DOHH2 (cell line): ENCODE measurements around the gene EHD4.
A peak's percentile ranks its signal among the peaks of the same experiment; 100 is the strongest.

Experiments
- H3F3A ChIP-seq: fragments of 200-600 bp; sonication (generic), shearing (Covaris generic); 2 replicates; pipeline ENCODE4 v1.6.0; 2016; ENCODE audit warnings: antibody characterized with exemption, mild to moderate bottlenecking; ENCODE audit not compliant: control insufficient read depth, insufficient read depth
- H3K27ac ChIP-seq: fragments of 200-600 bp; sonication (generic); 2 replicates; pipeline ENCODE4 v1.5.1; 2014; ENCODE audit warnings: low read depth, mild to moderate bottlenecking, low read length, moderate library complexity
- H3K27me3 ChIP-seq: fragments of 200-600 bp; sonication (generic); 2 replicates; pipeline ENCODE4 v1.6.1; 2014; ENCODE audit warnings: mild to moderate bottlenecking, low read length, mixed read lengths; ENCODE audit not compliant: control insufficient read depth
- H3K36me3 ChIP-seq: fragments of 200-600 bp; sonication (generic); 2 replicates; pipeline ENCODE4 v1.6.1; 2014; ENCODE audit warnings: mild to moderate bottlenecking, low read length, moderate library complexity, mixed read lengths; ENCODE audit not compliant: control insufficient read depth
- H3K4me1 ChIP-seq: fragments of 200-600 bp; sonication (generic); 2 replicates; pipeline ENCODE4 v1.6.1; 2014; ENCODE audit warnings: mild to moderate bottlenecking, low read length, mixed read lengths; ENCODE audit not compliant: control insufficient read depth
- H3K4me2 ChIP-seq: fragments of 200-600 bp; sonication (generic); 2 replicates; pipeline ENCODE4 v1.6.0; 2014; ENCODE audit warnings: mild to moderate bottlenecking, low read length, moderate library complexity
- H3K4me3 ChIP-seq: fragments of 200-600 bp; sonication (generic); 2 replicates; pipeline ENCODE4 v1.5.1; 2014; ENCODE audit warnings: mild to moderate bottlenecking, low read length, mixed read lengths
- H3K79me2 ChIP-seq: fragments of 200-600 bp; sonication (generic); 2 replicates; pipeline ENCODE4 v1.6.1; 2014; ENCODE audit warnings: mild to moderate bottlenecking, low read length, mixed read lengths; ENCODE audit not compliant: control insufficient read depth
- H3K9me2 ChIP-seq: fragments of 200-600 bp; sonication (generic); replicated peaks from 2 replicates; pipeline ENCODE4 v1.6.1; 2014; ENCODE audit warnings: mild to moderate bottlenecking, low read length, mixed read lengths; ENCODE audit not compliant: control insufficient read depth
- H3K9me3 ChIP-seq: fragments of 200-600 bp; sonication (generic); 2 replicates; pipeline ENCODE4 v1.6.1; 2014; ENCODE audit warnings: antibody characterized with exemption, low read length, mixed read lengths; ENCODE audit not compliant: control insufficient read depth, insufficient read depth
- H4K20me1 ChIP-seq: fragments of 200-600 bp; sonication (generic); 2 replicates; pipeline ENCODE4 v1.6.0; 2014; ENCODE audit warnings: low read depth, mild to moderate bottlenecking, antibody characterized with exemption, low read length, moderate library complexity; ENCODE audit not compliant: control insufficient read depth, insufficient read depth
- EZH2phosphoT487 ChIP-seq: fragments of 200-600 bp; sonication (generic); IDR thresholded peaks from 2 replicates; pipeline ENCODE4 v1.6.1; 2017; ENCODE audit warnings: borderline replicate concordance, mild to moderate bottlenecking, antibody characterized with exemption, low read length, moderate library complexity, mixed read lengths
- TF ChIP-seq, protein P1 (sequence below): fragments of 200-600 bp; sonication (generic); IDR thresholded peaks from one replicate; pipeline ENCODE4 v1.5.1; 2014; ENCODE audit warnings: antibody characterized with exemption, mild to moderate bottlenecking, low read depth, low read length; ENCODE audit not compliant: poor library complexity, severe bottlenecking

Gene EHD4

DNA sequence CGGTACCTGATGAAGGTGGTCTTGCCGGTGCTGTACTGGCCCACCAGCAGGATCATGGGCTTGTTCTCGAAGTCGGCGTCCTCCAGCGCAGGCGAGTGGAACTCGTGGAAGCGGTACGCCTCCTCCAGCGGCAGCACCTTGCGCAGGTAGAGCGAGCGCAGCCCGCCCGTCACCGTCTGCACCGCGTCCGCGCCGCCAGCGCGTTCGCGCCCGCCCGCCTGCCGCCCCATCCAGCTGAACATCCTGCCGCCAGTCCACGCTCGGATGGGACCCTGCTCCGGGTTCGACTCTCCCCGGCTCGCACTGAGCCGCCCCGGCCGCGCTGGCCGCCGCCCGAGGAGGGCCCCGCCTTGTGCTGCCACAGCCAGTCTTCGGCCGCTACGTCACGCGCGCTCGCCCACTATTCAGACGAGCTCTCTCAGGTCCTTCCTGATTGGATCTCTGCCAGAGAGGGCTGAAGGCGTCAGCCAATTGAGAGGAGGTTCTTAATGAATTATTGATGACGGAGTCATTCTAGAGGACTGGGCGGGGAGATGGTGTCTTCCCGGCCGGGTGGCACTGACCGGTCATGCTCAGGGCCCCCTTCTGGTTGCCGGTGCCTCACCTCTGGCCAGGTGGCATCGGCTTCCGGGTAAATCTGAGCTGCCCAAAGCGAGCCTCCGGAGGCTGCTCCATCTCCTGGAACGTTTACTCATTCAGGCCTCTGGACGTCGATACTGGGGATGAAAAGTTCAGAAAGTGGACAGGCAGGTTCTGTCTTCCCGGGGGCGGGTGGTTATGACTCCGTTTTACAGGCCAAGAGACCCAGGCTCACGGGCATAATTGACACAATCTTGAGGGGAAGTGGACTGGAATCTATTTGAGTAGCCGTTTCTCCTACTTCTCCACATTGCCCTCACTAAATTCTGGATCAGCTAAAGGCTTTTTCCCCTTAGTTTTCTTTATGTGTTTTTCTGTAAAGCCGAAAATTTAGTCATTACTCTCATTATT lies at the start of gene EHD4:
TSS of gene EHD4 (minus strand) at position 305 of the 990 bp plus-strand sequence. CDS start at position 242, 63 bp downstream.
- Histone ChIP-seq H3K27ac (peak within 1 kb of the TSS; percentile 78), H3K9me3 (no peaks in the 10 kb centered on the region), H3K9me2 (no peaks in the 10 kb centered on the region), H3K4me2 (peak within 1 kb of the TSS; percentile 77), H3K4me3 (peak within 1 kb of the TSS; percentile 94), H4K20me1 (no peaks in the 10 kb centered on the region), H3K27me3 (peaks cover 14% of the 10 kb centered on the region), H3F3A (peaks cover 22% of the 10 kb centered on the region), H3K36me3 (no peaks in the 10 kb centered on the region), H3K4me1 (peaks cover 47% of the 10 kb centered on the region), H3K79me2 (peaks cover 41% of the 10 kb centered on the region)
- no peak for TF ChIP-seq EZH2phosphoT487
- TF ChIP-seq, protein P1, sequence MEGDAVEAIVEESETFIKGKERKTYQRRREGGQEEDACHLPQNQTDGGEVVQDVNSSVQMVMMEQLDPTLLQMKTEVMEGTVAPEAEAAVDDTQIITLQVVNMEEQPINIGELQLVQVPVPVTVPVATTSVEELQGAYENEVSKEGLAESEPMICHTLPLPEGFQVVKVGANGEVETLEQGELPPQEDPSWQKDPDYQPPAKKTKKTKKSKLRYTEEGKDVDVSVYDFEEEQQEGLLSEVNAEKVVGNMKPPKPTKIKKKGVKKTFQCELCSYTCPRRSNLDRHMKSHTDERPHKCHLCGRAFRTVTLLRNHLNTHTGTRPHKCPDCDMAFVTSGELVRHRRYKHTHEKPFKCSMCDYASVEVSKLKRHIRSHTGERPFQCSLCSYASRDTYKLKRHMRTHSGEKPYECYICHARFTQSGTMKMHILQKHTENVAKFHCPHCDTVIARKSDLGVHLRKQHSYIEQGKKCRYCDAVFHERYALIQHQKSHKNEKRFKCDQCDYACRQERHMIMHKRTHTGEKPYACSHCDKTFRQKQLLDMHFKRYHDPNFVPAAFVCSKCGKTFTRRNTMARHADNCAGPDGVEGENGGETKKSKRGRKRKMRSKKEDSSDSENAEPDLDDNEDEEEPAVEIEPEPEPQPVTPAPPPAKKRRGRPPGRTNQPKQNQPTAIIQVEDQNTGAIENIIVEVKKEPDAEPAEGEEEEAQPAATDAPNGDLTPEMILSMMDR, result peak; percentile 30

GRCh38 chr15:42021593-42021992 lies 49.2 kb upstream of the EHD4 start:
- Histone ChIP-seq H3K27ac (no peak overlapping the region), H4K20me1 (no peaks in the 10 kb centered on the region), H3K27me3 (peaks cover 18% of the 10 kb centered on the region), H3K36me3 (no peaks in the 10 kb centered on the region), H3K9me2 (no peaks in the 10 kb centered on the region), H3K4me3 (no peak overlapping the region), H3F3A (no peaks in the 10 kb centered on the region), H3K9me3 (no peaks in the 10 kb centered on the region), H3K4me1 (no peaks in the 10 kb centered on the region), H3K79me2 (no peaks in the 10 kb centered on the region), H3K4me2 (no peak overlapping the region)
- TF ChIP-seq, protein P1, result no peak
- TF ChIP-seq EZH2phosphoT487, result no peak

GRCh38 chr15:42020713-42021273 lies 48.4 kb upstream of the EHD4 start, which contains the start of gene PLA2G4E:
Gene PLA2G4E, minus strand, starts transcription at chr15:42021042. Its CDS starts 12 bp downstream, at chr15:42021030.
- H3K9me3 ChIP-seq, result no peaks in the 10 kb centered on the region
- no peak within 1 kb of the TSS for H3K4me3 ChIP-seq
- H4K20me1 ChIP-seq, result no peaks in the 10 kb centered on the region
- H3K9me2 ChIP-seq, result no peaks in the 10 kb centered on the region
- peaks cover 18% of the 10 kb centered on the region for H3K27me3 ChIP-seq
- no peaks in the 10 kb centered on the region for H3F3A ChIP-seq
- TF ChIP-seq, protein P1, result no peak
- TF ChIP-seq EZH2phosphoT487, result no peak
- H3K4me1 ChIP-seq, result no peaks in the 10 kb centered on the region
- H3K79me2 ChIP-seq, result no peaks in the 10 kb centered on the region
- H3K36me3 ChIP-seq, result no peaks in the 10 kb centered on the region
- H3K4me2 ChIP-seq, result no peak within 1 kb of the TSS
- H3K27ac ChIP-seq, result no peak within 1 kb of the TSS
